ENCODE measurements around the gene BARX2.

DNA sequence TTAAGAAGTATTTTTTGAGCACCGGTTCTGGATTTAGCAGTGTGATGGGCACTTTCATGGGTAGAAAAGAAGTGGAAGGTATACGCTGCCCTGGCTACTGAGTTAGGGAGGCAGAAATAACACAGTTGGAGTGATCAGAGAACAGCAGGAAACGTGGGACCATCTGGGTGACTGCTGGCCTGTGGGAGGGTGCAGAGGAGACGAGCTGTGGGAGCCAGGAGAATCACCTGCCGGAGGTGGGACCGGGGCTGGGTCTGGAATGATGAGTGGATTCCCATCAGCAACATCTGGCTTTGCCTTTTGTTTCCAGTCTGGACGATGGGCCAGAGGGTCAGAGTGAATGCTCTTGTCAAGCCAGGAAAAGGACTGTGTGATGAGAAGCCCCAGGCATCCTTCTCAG is 66.5 kb downstream of the BARX2 start:
- TF ChIP-seq CTCF (IDR thresholded peaks at IDR 0.05): no peak
- TF ChIP-seq POLR2AphosphoS5 (IDR thresholded peaks at IDR 0.05): no peak
- no peak for TF ChIP-seq EP300 (IDR thresholded peaks at IDR 0.05; ENCODE audit: low read depth)
- no peak for TF ChIP-seq POLR2A (IDR thresholded peaks at IDR 0.05)
